A673 (cell line): ENCODE measurements around the gene CSRP1.

Experiments
- EZH2 ChIP-seq: fragments of 200-600 bp; sonication (generic); IDR thresholded peaks from 2 replicates; pipeline ENCODE4 v1.6.1; 2017; ENCODE audit warnings: borderline replicate concordance, low read depth, mild to moderate bottlenecking, mixed read lengths, antibody characterized with exemption, low read length; ENCODE audit not compliant: poor library complexity, severe bottlenecking
- TF ChIP-seq, protein P1 (sequence below): fragments of 300-800, 200-600 bp; sonication (generic); conservative IDR thresholded peaks from 2 replicates; pipeline ENCODE4 v1.5.1; 2017; ENCODE audit warnings: low read depth, mild to moderate bottlenecking, antibody characterized with exemption, low read length, moderate library complexity, mixed read lengths

- TF ChIP-seq, protein P1, sequence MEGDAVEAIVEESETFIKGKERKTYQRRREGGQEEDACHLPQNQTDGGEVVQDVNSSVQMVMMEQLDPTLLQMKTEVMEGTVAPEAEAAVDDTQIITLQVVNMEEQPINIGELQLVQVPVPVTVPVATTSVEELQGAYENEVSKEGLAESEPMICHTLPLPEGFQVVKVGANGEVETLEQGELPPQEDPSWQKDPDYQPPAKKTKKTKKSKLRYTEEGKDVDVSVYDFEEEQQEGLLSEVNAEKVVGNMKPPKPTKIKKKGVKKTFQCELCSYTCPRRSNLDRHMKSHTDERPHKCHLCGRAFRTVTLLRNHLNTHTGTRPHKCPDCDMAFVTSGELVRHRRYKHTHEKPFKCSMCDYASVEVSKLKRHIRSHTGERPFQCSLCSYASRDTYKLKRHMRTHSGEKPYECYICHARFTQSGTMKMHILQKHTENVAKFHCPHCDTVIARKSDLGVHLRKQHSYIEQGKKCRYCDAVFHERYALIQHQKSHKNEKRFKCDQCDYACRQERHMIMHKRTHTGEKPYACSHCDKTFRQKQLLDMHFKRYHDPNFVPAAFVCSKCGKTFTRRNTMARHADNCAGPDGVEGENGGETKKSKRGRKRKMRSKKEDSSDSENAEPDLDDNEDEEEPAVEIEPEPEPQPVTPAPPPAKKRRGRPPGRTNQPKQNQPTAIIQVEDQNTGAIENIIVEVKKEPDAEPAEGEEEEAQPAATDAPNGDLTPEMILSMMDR = no peak
- TF ChIP-seq EZH2 = no peak
Observed at GRCh38 chr1:201537467-201537866, 30.5 kb upstream of the CSRP1 start.
